NCI-H460 (cell line): ENCODE data around the gene PTGIR. TPM values are rescaled to one million over a fixed set of nuclear protein-coding genes. Genes with fewer than 3 reads are reported as not detected.

Experiments used
- DNase-seq: peaks from one replicate; pipeline ENCODE4 v3.0.0-alpha.2; 2016; ENCODE audit warnings: low read depth; ENCODE audit errors: extremely low read depth
- total RNA-seq: library from RNA; depleted of rRNA; stranded (reverse); fragments of >200 nt; shearing (Covaris generic); gene quantifications from 2 replicates; pipeline ENCODE4 v1.2.3, GENCODE V29; 2014

The PTGIR gene
- total RNA-seq, 1 experiment from 2014 or later, result not detected

- no peak for DNase-seq
Measured at GRCh38 chr19:46616631-46617322, 8.1 kb downstream of the PTGIR start.

- no peak for DNase-seq
Measured at GRCh38 chr19:46615966-46616365, 8.9 kb downstream of the PTGIR start.

- peak; percentile 65 for DNase-seq
Measured at GRCh38 chr19:46614114-46614722, 10.7 kb downstream of the PTGIR start.

GRCh38 chr19:46613525-46613924 is 11.4 kb downstream of the PTGIR start:
- DNase-seq, result no peak

GRCh38 chr19:46611776-46612175 is 13.1 kb downstream of the PTGIR start:
- DNase-seq, result no peak

- no peak for DNase-seq
Measured at GRCh38 chr19:46610851-46611770, 13.8 kb downstream of the PTGIR start.

GRCh38 chr19:46610413-46610775 is 14.5 kb downstream of the PTGIR start:
- no peak for DNase-seq

- no peak for DNase-seq
Measured at GRCh38 chr19:46609511-46610412, 15.1 kb downstream of the PTGIR start.

GRCh38 chr19:46608581-46609345 is 16.1 kb downstream of the PTGIR start:
- DNase-seq, result no peak

- DNase-seq, result no peak
Measured at GRCh38 chr19:46608178-46608577, 16.7 kb downstream of the PTGIR start.

- DNase-seq, result no peak
Measured at GRCh38 chr19:46607448-46607841, 17.4 kb downstream of the PTGIR start.

GRCh38 chr19:46606681-46607447 is 18.0 kb downstream of the PTGIR start:
- DNase-seq, result no peak

GRCh38 chr19:46606019-46606418 is 18.9 kb downstream of the PTGIR start:
- DNase-seq, result no peak

GRCh38 chr19:46605356-46605821 is 19.5 kb downstream of the PTGIR start:
- no peak for DNase-seq

GRCh38 chr19:46604781-46605355 is 20.0 kb downstream of the PTGIR start:
- no peak for DNase-seq

GRCh38 chr19:46603752-46604231 is 21.1 kb downstream of the PTGIR start:
- DNase-seq, result no peak

- no peak for DNase-seq
Measured at GRCh38 chr19:46603195-46603637, 21.7 kb downstream of the PTGIR start.
